SU-DHL-6 (cell line): ENCODE measurements around the gene RAB9A.

Source experiments
- H2AFZ ChIP-seq: fragments of 200-600 bp; sonication (generic); 2 replicates; pipeline ENCODE4 v1.6.1; 2014; ENCODE audit warnings: low read depth, mild to moderate bottlenecking, moderate library complexity, mixed read lengths, antibody characterized with exemption, low read length; ENCODE audit not compliant: severe bottlenecking
- H3F3A ChIP-seq: fragments of 200-600 bp; shearing (Covaris generic); 2 replicates; pipeline ENCODE4 v1.6.0; 2016; ENCODE audit warnings: antibody characterized with exemption, mild to moderate bottlenecking; ENCODE audit not compliant: insufficient read depth
- H3K27ac ChIP-seq: fragments of 200-600 bp; sonication (generic); 2 replicates; pipeline ENCODE4 v1.5.1; 2016; ENCODE audit warnings: low read depth, mild to moderate bottlenecking, low read length, moderate library complexity, mixed read lengths
- H3K27me3 ChIP-seq: fragments of 200-600 bp; sonication (generic), shearing (Covaris generic); 2 replicates; pipeline ENCODE4 v1.6.0; 2014; ENCODE audit warnings: mild to moderate bottlenecking, low read length
- H3K36me3 ChIP-seq: fragments of 200-600 bp; sonication (generic); 2 replicates; pipeline ENCODE4 v1.6.1; 2014; ENCODE audit warnings: mild to moderate bottlenecking, low read length, mixed read lengths
- H3K4me2 ChIP-seq: fragments of 300-600, 200-600 bp; shearing (Covaris generic), sonication (generic); 2 replicates; pipeline ENCODE4 v1.6.0; 2014; ENCODE audit warnings: low read length, low read depth, mild to moderate bottlenecking; ENCODE audit not compliant: poor library complexity, severe bottlenecking
- H3K4me3 ChIP-seq: fragments of 200-600 bp; sonication (generic); 2 replicates; pipeline ENCODE4 v1.5.1; 2014; ENCODE audit warnings: antibody characterized with exemption, low read length, mild to moderate bottlenecking, mixed read lengths; ENCODE audit not compliant: insufficient read depth, poor library complexity, severe bottlenecking
- H3K79me2 ChIP-seq: fragments of 200-600 bp; sonication (generic); 2 replicates; pipeline ENCODE4 v1.6.1; 2014; ENCODE audit warnings: mild to moderate bottlenecking, low read length, moderate library complexity; ENCODE audit not compliant: insufficient read depth
- H3K9ac ChIP-seq: fragments of 200-600 bp; sonication (generic); 2 replicates; pipeline ENCODE4 v1.7.0; 2014; ENCODE audit warnings: mild to moderate bottlenecking, low read length
- H3K9me2 ChIP-seq: fragments of 200-600 bp; sonication (generic); replicated peaks from 2 replicates; pipeline ENCODE4 v1.6.1; 2014; ENCODE audit warnings: low read length; ENCODE audit not compliant: insufficient read depth
- H3K9me3 ChIP-seq: fragments of 200-600 bp; sonication (generic); 2 replicates; pipeline ENCODE4 v1.6.1; 2014; ENCODE audit warnings: low read length, mixed read lengths; ENCODE audit not compliant: insufficient read depth
- H4K20me1 ChIP-seq: fragments of 200-600 bp; sonication (generic); 2 replicates; pipeline ENCODE4 v1.6.1; 2014; ENCODE audit warnings: low read depth, mild to moderate bottlenecking, antibody characterized with exemption, low read length, moderate library complexity, mixed read lengths
- EZH2phosphoT487 ChIP-seq: fragments of 200-600 bp; sonication (generic), shearing (Covaris generic); conservative IDR thresholded peaks from 2 replicates; pipeline ENCODE4 v1.6.1; 2018; ENCODE audit warnings: mild to moderate bottlenecking, antibody characterized with exemption, low read length, moderate library complexity, mixed read lengths
- TF ChIP-seq, protein P1 (sequence below): fragments of 200-600 bp; sonication (generic); IDR thresholded peaks from one replicate; pipeline ENCODE4 v1.5.1; 2017; ENCODE audit warnings: antibody characterized with exemption, mild to moderate bottlenecking, low read length, moderate library complexity; ENCODE audit not compliant: insufficient read depth, poor library complexity, severe bottlenecking

RAB9A gene

DNA sequence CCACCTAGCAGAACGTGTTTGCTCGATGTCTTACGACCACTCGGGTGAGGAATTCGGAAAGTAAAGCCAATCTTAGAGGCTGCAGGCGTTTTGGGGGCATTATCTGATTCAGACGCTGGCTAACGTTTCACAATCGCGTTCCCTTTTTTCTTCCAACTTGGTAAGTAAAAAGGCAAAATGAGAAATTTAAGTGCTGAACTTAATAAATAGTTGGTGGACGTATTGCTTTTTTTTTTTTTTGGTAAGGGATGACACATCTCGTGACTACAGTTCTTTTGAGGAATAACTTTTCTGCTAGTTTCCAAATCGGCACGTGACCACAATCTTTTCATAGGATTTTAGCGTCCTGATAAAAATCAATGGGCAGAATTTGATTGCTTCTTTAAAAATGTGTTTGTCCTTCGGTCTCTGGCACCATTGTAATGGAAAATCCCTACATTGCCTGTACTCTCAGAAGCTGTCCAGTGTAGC lies 848 bp downstream of the RAB9A start:
- Histone ChIP-seq H3K9me2 (no peaks in the 10 kb centered on the region), H2AFZ (peak overlapping the region; percentile 94), H3K36me3 (no peaks in the 10 kb centered on the region), H3K4me2 (peak overlapping the region; percentile 82), H3K27ac (no peak overlapping the region), H3K9me3 (no peaks in the 10 kb centered on the region), H3K4me3 (peak overlapping the region; percentile 67), H3F3A (no peaks in the 10 kb centered on the region), H3K9ac (peak overlapping the region; percentile 74), H3K27me3 (no peaks in the 10 kb centered on the region), H4K20me1 (no peaks in the 10 kb centered on the region), H3K79me2 (no peaks in the 10 kb centered on the region)
- TF ChIP-seq EZH2phosphoT487, result no peak
- TF ChIP-seq, protein P1, sequence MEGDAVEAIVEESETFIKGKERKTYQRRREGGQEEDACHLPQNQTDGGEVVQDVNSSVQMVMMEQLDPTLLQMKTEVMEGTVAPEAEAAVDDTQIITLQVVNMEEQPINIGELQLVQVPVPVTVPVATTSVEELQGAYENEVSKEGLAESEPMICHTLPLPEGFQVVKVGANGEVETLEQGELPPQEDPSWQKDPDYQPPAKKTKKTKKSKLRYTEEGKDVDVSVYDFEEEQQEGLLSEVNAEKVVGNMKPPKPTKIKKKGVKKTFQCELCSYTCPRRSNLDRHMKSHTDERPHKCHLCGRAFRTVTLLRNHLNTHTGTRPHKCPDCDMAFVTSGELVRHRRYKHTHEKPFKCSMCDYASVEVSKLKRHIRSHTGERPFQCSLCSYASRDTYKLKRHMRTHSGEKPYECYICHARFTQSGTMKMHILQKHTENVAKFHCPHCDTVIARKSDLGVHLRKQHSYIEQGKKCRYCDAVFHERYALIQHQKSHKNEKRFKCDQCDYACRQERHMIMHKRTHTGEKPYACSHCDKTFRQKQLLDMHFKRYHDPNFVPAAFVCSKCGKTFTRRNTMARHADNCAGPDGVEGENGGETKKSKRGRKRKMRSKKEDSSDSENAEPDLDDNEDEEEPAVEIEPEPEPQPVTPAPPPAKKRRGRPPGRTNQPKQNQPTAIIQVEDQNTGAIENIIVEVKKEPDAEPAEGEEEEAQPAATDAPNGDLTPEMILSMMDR, result no peak

DNA sequence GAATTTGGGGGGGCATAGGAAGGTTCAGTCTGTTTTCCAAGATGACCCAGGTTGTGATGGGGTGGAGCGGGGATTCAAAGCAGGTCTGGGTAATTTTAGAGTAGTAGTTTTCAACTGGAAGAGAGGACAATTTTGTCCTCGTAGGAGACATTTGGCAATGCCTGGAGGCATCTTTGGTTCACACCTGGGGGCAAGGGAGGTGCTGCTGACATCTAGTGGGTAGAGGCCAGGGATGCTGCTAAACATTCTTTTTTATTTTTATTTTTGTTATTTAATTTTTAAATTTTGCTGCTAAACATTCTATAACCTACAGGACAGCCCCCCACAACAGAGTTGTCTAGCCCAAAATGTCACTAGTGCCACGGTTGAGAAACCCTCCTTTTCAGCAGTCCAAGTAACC lies 1.9 kb downstream of the RAB9A start:
- no peak overlapping the region for H3K4me3 ChIP-seq
- no peaks in the 10 kb centered on the region for H3K9me3 ChIP-seq
- no peak overlapping the region for H3K27ac ChIP-seq
- no peaks in the 10 kb centered on the region for H3K27me3 ChIP-seq
- no peaks in the 10 kb centered on the region for H3F3A ChIP-seq
- H3K36me3 ChIP-seq, result no peaks in the 10 kb centered on the region
- peak overlapping the region; percentile 82 for H3K4me2 ChIP-seq
- TF ChIP-seq EZH2phosphoT487, result no peak
- TF ChIP-seq, protein P1, result no peak
- no peak overlapping the region for H2AFZ ChIP-seq
- no peak overlapping the region for H3K9ac ChIP-seq
- H4K20me1 ChIP-seq, result no peaks in the 10 kb centered on the region
- H3K9me2 ChIP-seq, result no peaks in the 10 kb centered on the region
- no peaks in the 10 kb centered on the region for H3K79me2 ChIP-seq

DNA sequence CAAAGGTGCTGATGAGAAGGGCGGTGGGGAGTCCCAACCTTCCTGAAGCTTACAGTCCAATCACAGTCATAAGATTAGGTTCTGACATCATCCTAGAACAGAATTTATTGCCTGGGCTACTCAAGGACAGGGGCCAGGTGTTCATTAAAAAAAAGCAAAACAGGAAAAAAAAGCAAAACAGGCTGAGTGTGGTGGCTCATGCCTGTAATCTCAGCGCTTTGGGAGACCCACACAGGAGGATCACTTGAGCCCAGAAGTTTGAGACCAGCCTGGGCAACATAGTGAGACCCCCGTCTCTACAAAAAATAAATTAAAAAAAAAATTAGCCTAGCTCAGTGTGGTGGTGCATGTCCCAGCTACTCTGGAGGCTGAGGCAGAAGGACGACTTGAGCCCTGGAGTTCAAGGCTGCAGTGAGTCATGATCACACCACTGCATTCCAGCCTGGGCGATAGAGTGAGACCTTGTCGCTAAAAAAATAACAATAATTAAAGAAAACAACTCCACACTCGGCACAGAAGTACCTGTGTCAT lies 3.0 kb downstream of the RAB9A start:
- Histone ChIP-seq H3K9ac (no peak overlapping the region), H3K4me3 (no peak overlapping the region), H2AFZ (no peak overlapping the region), H3F3A (no peaks in the 10 kb centered on the region), H3K4me2 (no peak overlapping the region), H3K9me3 (no peaks in the 10 kb centered on the region), H3K79me2 (no peaks in the 10 kb centered on the region), H3K36me3 (no peaks in the 10 kb centered on the region), H4K20me1 (no peaks in the 10 kb centered on the region), H3K27ac (no peak overlapping the region), H3K9me2 (no peaks in the 10 kb centered on the region), H3K27me3 (no peaks in the 10 kb centered on the region)
- TF ChIP-seq, protein P1, result no peak
- no peak for TF ChIP-seq EZH2phosphoT487
